ENCODE data around the gene SORCS2. TPM values are rescaled to one million over a fixed set of nuclear protein-coding genes. Genes with fewer than 3 reads are reported as not detected.

The SORCS2 gene
- total and polyA plus RNA-seq, 2 donors (not counting 1 experiment from before 2014, with no cell fraction given), result not detected

GRCh38 chr4:7650606-7651385, 458.5 kb downstream of the SORCS2 start:
- peaks cover 13% of the 10 kb centered on the region for H3K4me1 Mint-ChIP-seq
- CTCF ChIA-PET, result no interaction called here
- peaks cover 0 to 12% (median 2%) of the 10 kb centered on the region in 4 experiments for H3K27me3 ChIP-seq (replicated peaks in 1 of 4; ENCODE audit: control extremely low read depth in 1 of 4, control insufficient read depth in 3 of 4, insufficient read depth in 4 of 4, low read length in 3 of 4)
- H3K27me3 Mint-ChIP-seq, result peaks cover 14% of the 10 kb centered on the region
- H2AFZ ChIP-seq (ENCODE audit: insufficient read depth, low read depth, low read length, poor library complexity, severe bottlenecking), result no peak overlapping the region
- H3K4me1 ChIP-seq (ENCODE audit: control insufficient read depth in 2 of 2, insufficient read depth in 2 of 2, low read length in 2 of 2), result peaks cover 0 to 6% of the 10 kb centered on the region in 2 donors
- H3K27ac Mint-ChIP-seq, result no peak overlapping the region
- no peaks in the 10 kb centered on the region for H3K9me3 Mint-ChIP-seq (ENCODE audit: insufficient read depth)
- no peak overlapping the region for H3K27ac ChIP-seq (ENCODE audit: low read length in 2 of 2)
- no peak overlapping the region for H3K4me2 ChIP-seq (replicated peaks; ENCODE audit: low read depth, low read length, poor library complexity, severe bottlenecking)
- intact Hi-C loops (cut with micrococcal nuclease), result no loop called here
- H3K79me2 ChIP-seq (ENCODE audit: control insufficient read depth, insufficient read depth, low read length), result no peaks in the 10 kb centered on the region
- TF ChIP-seq EZH2 (IDR thresholded peaks at IDR 0.05; ENCODE audit: borderline replicate concordance, insufficient read depth, low read depth, low read length, poor library complexity, severe bottlenecking), result no peak
- no peak for TF ChIP-seq CTCF (IDR thresholded peaks at IDR 0.05)
- no peak overlapping the region for H3K4me3 ChIP-seq (ENCODE audit: control extremely low read depth in 1 of 5, extremely low read depth in 1 of 5, insufficient read depth in 1 of 5, low read depth in 2 of 5, low read length in 4 of 5)
- 67% methylated on average over 13 of the region's 22 CpGs for WGBS (ENCODE audit: insufficient coverage)
- POLR2A ChIA-PET, result no interaction called here
- H3K4me3 Mint-ChIP-seq, result no peak overlapping the region
- no peak overlapping the region for H3K9ac ChIP-seq (ENCODE audit: low read length)
- DNase-seq, result no peak
- H4K20me1 ChIP-seq (ENCODE audit: control insufficient read depth, insufficient read depth, low read length, poor library complexity, severe bottlenecking), result no peaks in the 10 kb centered on the region
- H3K36me3 ChIP-seq (replicated peaks in 1 of 2; ENCODE audit: control extremely low read depth in 1 of 2, control insufficient read depth in 1 of 2, extremely low read depth in 1 of 2, insufficient read depth in 2 of 2, low read length in 1 of 2), result no peaks in the 10 kb centered on the region
- ATAC-seq (ENCODE audit: low read depth), result no peak
- H3K9me3 ChIP-seq (ENCODE audit: control extremely low read depth in 1 of 3, control insufficient read depth in 2 of 3, insufficient read depth in 1 of 3, low read length in 2 of 3), result peaks cover 0 to 14% (median 0%) of the 10 kb centered on the region in 3 donors

- 78% methylated on average over 4 of the region's 8 CpGs for WGBS (ENCODE audit: insufficient coverage)
- peaks cover 0 to 19% (median 2%) of the 10 kb centered on the region in 4 experiments for H3K27me3 ChIP-seq (replicated peaks in 1 of 4; ENCODE audit: control extremely low read depth in 1 of 4, control insufficient read depth in 3 of 4, insufficient read depth in 4 of 4, low read length in 3 of 4)
- H2AFZ ChIP-seq (ENCODE audit: insufficient read depth, low read depth, low read length, poor library complexity, severe bottlenecking), result no peak overlapping the region
- ATAC-seq (ENCODE audit: low read depth) (no peak), DNase-seq (no peak)
- H4K20me1 ChIP-seq (ENCODE audit: control insufficient read depth, insufficient read depth, low read length, poor library complexity, severe bottlenecking), result no peaks in the 10 kb centered on the region
- POLR2A ChIA-PET, result no interaction called here
- H3K27ac ChIP-seq (ENCODE audit: low read length in 2 of 2), result no peak overlapping the region
- no peak overlapping the region for H3K4me2 ChIP-seq (replicated peaks; ENCODE audit: low read depth, low read length, poor library complexity, severe bottlenecking)
- peaks cover 0 to 10% (median 0%) of the 10 kb centered on the region in 3 donors for H3K9me3 ChIP-seq (ENCODE audit: control extremely low read depth in 1 of 3, control insufficient read depth in 2 of 3, insufficient read depth in 1 of 3, low read length in 2 of 3)
- CTCF ChIA-PET, result no interaction called here
- H3K27ac Mint-ChIP-seq, result no peak overlapping the region
- H3K36me3 ChIP-seq (replicated peaks in 1 of 2; ENCODE audit: control extremely low read depth in 1 of 2, control insufficient read depth in 1 of 2, extremely low read depth in 1 of 2, insufficient read depth in 2 of 2, low read length in 1 of 2), result no peaks in the 10 kb centered on the region
- peaks cover 0 to 6% of the 10 kb centered on the region in 2 donors for H3K4me1 ChIP-seq (ENCODE audit: control insufficient read depth in 2 of 2, insufficient read depth in 2 of 2, low read length in 2 of 2)
- peaks cover 11% of the 10 kb centered on the region for H3K27me3 Mint-ChIP-seq
- intact Hi-C loops (cut with micrococcal nuclease), result no loop called here
- no peak overlapping the region for H3K4me3 ChIP-seq (ENCODE audit: control extremely low read depth in 1 of 5, extremely low read depth in 1 of 5, insufficient read depth in 1 of 5, low read depth in 2 of 5, low read length in 4 of 5)
- no peaks in the 10 kb centered on the region for H3K9me3 Mint-ChIP-seq (ENCODE audit: insufficient read depth)
- peaks cover 13% of the 10 kb centered on the region for H3K4me1 Mint-ChIP-seq
- no peak overlapping the region for H3K9ac ChIP-seq (ENCODE audit: low read length)
- no peak overlapping the region for H3K4me3 Mint-ChIP-seq
- H3K79me2 ChIP-seq (ENCODE audit: control insufficient read depth, insufficient read depth, low read length), result no peaks in the 10 kb centered on the region
- TF ChIP-seq CTCF (IDR thresholded peaks at IDR 0.05) (no peak), EZH2 (IDR thresholded peaks at IDR 0.05; ENCODE audit: borderline replicate concordance, insufficient read depth, low read depth, low read length, poor library complexity, severe bottlenecking) (no peak)
Measured at GRCh38 chr4:7651461-7651921, 459.2 kb downstream of the SORCS2 start.
